ENCODE data around the gene MXRA5.
"Not testable (repeated sequence)": the region's sequence is repeated elsewhere in the genome, so short reads cannot be mapped to it uniquely, and the experiment has no call there.

The MXRA5 gene

GRCh38 chrX:3320471-3321046 lies 25.9 kb downstream of the MXRA5 start:
- DNase-seq (ENCODE audit: low spot score) = no peak

GRCh38 chrX:3317191-3317718 lies 29.2 kb downstream of the MXRA5 start:
- no peak for DNase-seq (ENCODE audit: low spot score)

GRCh38 chrX:3312109-3312508 lies 34.3 kb downstream of the MXRA5 start:
- no peak for DNase-seq (ENCODE audit: low spot score)

- DNase-seq (ENCODE audit: low spot score) = no peak
Observed at GRCh38 chrX:3307881-3308280, 38.6 kb downstream of the MXRA5 start.

- DNase-seq (ENCODE audit: low spot score) = no peak
Observed at GRCh38 chrX:3299636-3300035, 46.8 kb downstream of the MXRA5 start.

- DNase-seq (ENCODE audit: low spot score) = no peak
Observed at GRCh38 chrX:3295731-3296130, 50.7 kb downstream of the MXRA5 start.

- no peak for DNase-seq (ENCODE audit: low spot score)
Observed at GRCh38 chrX:3293251-3293650, 53.2 kb downstream of the MXRA5 start.

- no peak for DNase-seq (ENCODE audit: low spot score)
Observed at GRCh38 chrX:3290561-3290960, 55.9 kb downstream of the MXRA5 start.

- no peak for DNase-seq (ENCODE audit: low spot score)
Observed at GRCh38 chrX:3286196-3286945, 60.1 kb downstream of the MXRA5 start.

GRCh38 chrX:3280706-3281105 lies 65.7 kb downstream of the MXRA5 start:
- DNase-seq (ENCODE audit: low spot score) = no peak

GRCh38 chrX:3273668-3274067 lies 72.8 kb downstream of the MXRA5 start:
- not testable (repeated sequence) for DNase-seq (ENCODE audit: low spot score)

GRCh38 chrX:3271834-3272186 lies 74.6 kb downstream of the MXRA5 start:
- no peak for DNase-seq (ENCODE audit: low spot score)

- DNase-seq (ENCODE audit: low spot score) = no peak
Observed at GRCh38 chrX:3271183-3271833, 75.1 kb downstream of the MXRA5 start.

- DNase-seq (ENCODE audit: low spot score) = no peak
Observed at GRCh38 chrX:3268829-3269228, 77.6 kb downstream of the MXRA5 start.

- no peak for DNase-seq (ENCODE audit: low spot score)
Observed at GRCh38 chrX:3263681-3264126, 82.7 kb downstream of the MXRA5 start.

- no peak for DNase-seq (ENCODE audit: low spot score)
Observed at GRCh38 chrX:3262901-3263300, 83.6 kb downstream of the MXRA5 start.
